ENCODE measurements around the gene SLC25A43. TPM values are rescaled to one million over a fixed set of nuclear protein-coding genes. Genes with fewer than 3 reads are reported as not detected.

The SLC25A43 gene
- total and polyA plus RNA-seq, 2 experiments from 2014 or later = 13.1 to 14.9 TPM

- no peaks in the 10 kb centered on the region for H3K9me3 ChIP-seq (ENCODE audit: low read depth)
- WGBS (ENCODE audit: low lambda C conversion rate, missing lambda C conversion rate) = 73% methylated on average over 7 of the region's 7 CpGs
- no peak for DNase-seq (ENCODE audit: low spot score)
Measured at GRCh38 chrX:119501511-119502148, 102.5 kb downstream of the SLC25A43 start.

GRCh38 chrX:119502727-119503483 lies 103.8 kb downstream of the SLC25A43 start:
- no peak overlapping the region for H2AFZ ChIP-seq

More at GRCh38 chrX:119501511-119502148, 102.5 kb downstream of the SLC25A43 start:
- Histone ChIP-seq H3K27ac (no peak overlapping the region), H3K4me2 (no peak overlapping the region), H3K4me1 (ENCODE audit: insufficient read depth) (peaks cover 4% of the 10 kb centered on the region), H3K79me2 (no peaks in the 10 kb centered on the region), H3K4me3 (no peak overlapping the region), H2AFZ (no peak overlapping the region), H3K27me3 (no peaks in the 10 kb centered on the region), H4K20me1 (ENCODE audit: insufficient read depth, poor library complexity, severe bottlenecking) (no peaks in the 10 kb centered on the region), H3K36me3 (replicated peaks; ENCODE audit: insufficient read depth, low read depth) (no peaks in the 10 kb centered on the region), H3K9me2 (replicated peaks; ENCODE audit: insufficient read depth) (no peaks in the 10 kb centered on the region)
- TF ChIP-seq CTCF (IDR thresholded peaks at IDR 0.05; ENCODE audit: poor library complexity) (no peak), EZH2 (IDR thresholded peaks at IDR 0.05; ENCODE audit: borderline replicate concordance) (no peak), EZH2phosphoT487 (IDR thresholded peaks at IDR 0.05; ENCODE audit: low read depth, severe bottlenecking, unreplicated experiment) (no peak)

GRCh38 chrX:119503484-119503861 lies 104.3 kb downstream of the SLC25A43 start:
- Histone ChIP-seq H3K9me2 (replicated peaks; ENCODE audit: insufficient read depth) (no peaks in the 10 kb centered on the region), H3K79me2 (no peaks in the 10 kb centered on the region), H2AFZ (no peak overlapping the region), H3K4me2 (no peak overlapping the region), H3K4me3 (no peak overlapping the region), H3K4me1 (ENCODE audit: insufficient read depth) (peaks cover 4% of the 10 kb centered on the region), H3K9me3 (ENCODE audit: low read depth) (no peaks in the 10 kb centered on the region), H3K27me3 (no peaks in the 10 kb centered on the region), H3K36me3 (replicated peaks; ENCODE audit: insufficient read depth, low read depth) (no peaks in the 10 kb centered on the region), H4K20me1 (ENCODE audit: insufficient read depth, poor library complexity, severe bottlenecking) (no peaks in the 10 kb centered on the region), H3K27ac (peak overlapping the region; percentile 68)
- TF ChIP-seq EZH2phosphoT487 (IDR thresholded peaks at IDR 0.05; ENCODE audit: low read depth, severe bottlenecking, unreplicated experiment) (no peak), EZH2 (IDR thresholded peaks at IDR 0.05; ENCODE audit: borderline replicate concordance) (no peak), CTCF (IDR thresholded peaks at IDR 0.05; ENCODE audit: poor library complexity) (no peak)
- peak; percentile 33 for DNase-seq (ENCODE audit: low spot score)
- 77% methylated on average over 2 of the region's 2 CpGs for WGBS (ENCODE audit: low lambda C conversion rate, missing lambda C conversion rate)

More at GRCh38 chrX:119502727-119503483, 103.8 kb downstream of the SLC25A43 start:
- Histone ChIP-seq H3K27ac (peak overlapping the region; percentile 68), H3K4me2 (no peak overlapping the region), H3K79me2 (no peaks in the 10 kb centered on the region), H3K9me2 (replicated peaks; ENCODE audit: insufficient read depth) (no peaks in the 10 kb centered on the region), H3K27me3 (no peaks in the 10 kb centered on the region), H3K4me1 (ENCODE audit: insufficient read depth) (peaks cover 4% of the 10 kb centered on the region), H3K9me3 (ENCODE audit: low read depth) (no peaks in the 10 kb centered on the region), H4K20me1 (ENCODE audit: insufficient read depth, poor library complexity, severe bottlenecking) (no peaks in the 10 kb centered on the region), H3K36me3 (replicated peaks; ENCODE audit: insufficient read depth, low read depth) (no peaks in the 10 kb centered on the region), H3K4me3 (no peak overlapping the region)
- 70% methylated on average over 11 of the region's 11 CpGs for WGBS (ENCODE audit: low lambda C conversion rate, missing lambda C conversion rate)
- TF ChIP-seq CTCF (IDR thresholded peaks at IDR 0.05; ENCODE audit: poor library complexity) (no peak), EZH2phosphoT487 (IDR thresholded peaks at IDR 0.05; ENCODE audit: low read depth, severe bottlenecking, unreplicated experiment) (no peak), EZH2 (IDR thresholded peaks at IDR 0.05; ENCODE audit: borderline replicate concordance) (no peak)
- peak; percentile 30 for DNase-seq (ENCODE audit: low spot score)

Small RNA genes within 50 kb of the gene (small RNA-seq; reads per million reads assigned to genes)
- 0.12 reads per million for gene RNU1-67P
- not detected for gene RNY3P16

Other genes starting within 250 kb of the SLC25A43 start
- 283 and 307 TPM in 2 replicates for gene PGRMC1, start 163.1 kb upstream of the SLC25A43 start, total RNA-seq
- 152 and 163 TPM in 2 replicates for gene PGRMC1, start 163.1 kb upstream of the SLC25A43 start, polyA plus RNA-seq
- gene SLC25A5, start 69.1 kb downstream of the SLC25A43 start, total RNA-seq = 343 and 383 TPM in 2 replicates
- gene SLC25A5, start 69.1 kb downstream of the SLC25A43 start, polyA plus RNA-seq = 248 and 282 TPM in 2 replicates
- gene STEEP1, start 166.1 kb downstream of the SLC25A43 start, total RNA-seq = 22.8 and 23.8 TPM in 2 replicates
- gene STEEP1, start 166.1 kb downstream of the SLC25A43 start, polyA plus RNA-seq = 5.5 and 11.1 TPM in 2 replicates
- gene UBE2A, start 175.2 kb downstream of the SLC25A43 start, total RNA-seq = 48.9 and 54.5 TPM in 2 replicates
- gene UBE2A, start 175.2 kb downstream of the SLC25A43 start, polyA plus RNA-seq = 64.4 and 72.6 TPM in 2 replicates
- 5.8 and 9.0 TPM in 2 replicates for gene NKRF, start 207.1 kb downstream of the SLC25A43 start, total RNA-seq
- gene NKRF, start 207.1 kb downstream of the SLC25A43 start, polyA plus RNA-seq = 2.4 and 3.0 TPM in 2 replicates